Smooth muscle cell (in vitro differentiated cells): ENCODE data around the gene TBX2. TPM values are rescaled to one million over a fixed set of nuclear protein-coding genes. Genes with fewer than 3 reads are reported as not detected.

Experiments used
- DNase-seq: peaks from one replicate; lab custom pipeline; 2025; ENCODE audit not compliant: unreplicated experiment; lab: John Stamatoyannopoulos, UW
- H2AFZ ChIP-seq: fragments of 200-600 bp; sonication (generic); 2 replicates; pipeline ENCODE4 v1.6.0; 2016; ENCODE audit warnings: antibody characterized with exemption, low read depth, mild to moderate bottlenecking
- H3F3A ChIP-seq: fragments of 200-600 bp; sonication (generic); 2 replicates; pipeline ENCODE4 v1.6.0; 2017; ENCODE audit warnings: antibody characterized with exemption, low read depth
- H3K27ac ChIP-seq: fragments of 200-600 bp; sonication (generic); 2 replicates; pipeline ENCODE4 v1.5.1; 2016; ENCODE audit warnings: low read depth, mild to moderate bottlenecking
- H3K27me3 ChIP-seq: fragments of 200-600 bp; sonication (generic); 2 replicates; pipeline ENCODE4 v1.6.1; 2016; ENCODE audit warnings: low read depth, mild to moderate bottlenecking
- H3K36me3 ChIP-seq: fragments of 200-600 bp; sonication (generic); 2 replicates; pipeline ENCODE4 v1.5.1; 2016; ENCODE audit warnings: low read depth
- H3K4me1 ChIP-seq: fragments of 200-600 bp; sonication (generic); 2 replicates; pipeline ENCODE4 v1.5.1; 2016; ENCODE audit warnings: low read depth
- H3K4me2 ChIP-seq: fragments of 200-600 bp; sonication (generic); 2 replicates; pipeline ENCODE4 v1.6.0; 2016; ENCODE audit warnings: mild to moderate bottlenecking
- H3K4me3 ChIP-seq: fragments of 200-600 bp; sonication (generic); 2 replicates; pipeline ENCODE4 v1.5.1; 2016; ENCODE audit warnings: mild to moderate bottlenecking
- H3K79me2 ChIP-seq: fragments of 200-600 bp; sonication (generic); 2 replicates; pipeline ENCODE4 v1.6.0; 2016; ENCODE audit warnings: low read depth, mild to moderate bottlenecking
- H3K9ac ChIP-seq: fragments of 200-600 bp; sonication (generic); 2 replicates; pipeline ENCODE4 v1.6.0; 2016; ENCODE audit warnings: low read depth
- H3K9me3 ChIP-seq: fragments of 200-600 bp; sonication (generic); replicated peaks from 2 replicates; pipeline ENCODE4 v1.5.1; 2016; ENCODE audit warnings: low read depth
- H4K20me1 ChIP-seq: fragments of 200-600 bp; sonication (generic); 2 replicates; pipeline ENCODE4 v1.6.0; 2016; ENCODE audit warnings: low read depth
- WGBS: methylation state at CpG from one replicate; pipeline ENCODE4 v1.1.7; 2016; ENCODE audit warnings: low lambda C conversion rate; 5-methylcytosine and 5-hydroxymethylcytosine counted together
- polyA plus RNA-seq: library from polyadenylated mRNA; unstranded; fragments of >200 nt; fragmentation: Nextera tagmentation; extraction: Ambion mirVana; gene quantifications from 2 replicates; pipeline ENCODE4 v1.2.1, GENCODE V29; 2016
- total RNA-seq: library from RNA; depleted of rRNA; stranded (reverse); fragments of >200 nt; gene quantifications from 2 replicates; pipeline ENCODE4 v1.2.3, GENCODE V29; 2014
- TF ChIP-seq, protein P1 (sequence below): fragments of 200-600 bp; sonication (generic); IDR thresholded peaks from 2 replicates; pipeline ENCODE4 v1.5.1; 2017; ENCODE audit warnings: borderline replicate concordance, mild to moderate bottlenecking, antibody characterized with exemption; ENCODE audit not compliant: insufficient read depth, poor library complexity, severe bottlenecking

The TBX2 gene
- total and polyA plus RNA-seq, 2 experiments from 2014 or later = 46.7 to 146 TPM

DNA sequence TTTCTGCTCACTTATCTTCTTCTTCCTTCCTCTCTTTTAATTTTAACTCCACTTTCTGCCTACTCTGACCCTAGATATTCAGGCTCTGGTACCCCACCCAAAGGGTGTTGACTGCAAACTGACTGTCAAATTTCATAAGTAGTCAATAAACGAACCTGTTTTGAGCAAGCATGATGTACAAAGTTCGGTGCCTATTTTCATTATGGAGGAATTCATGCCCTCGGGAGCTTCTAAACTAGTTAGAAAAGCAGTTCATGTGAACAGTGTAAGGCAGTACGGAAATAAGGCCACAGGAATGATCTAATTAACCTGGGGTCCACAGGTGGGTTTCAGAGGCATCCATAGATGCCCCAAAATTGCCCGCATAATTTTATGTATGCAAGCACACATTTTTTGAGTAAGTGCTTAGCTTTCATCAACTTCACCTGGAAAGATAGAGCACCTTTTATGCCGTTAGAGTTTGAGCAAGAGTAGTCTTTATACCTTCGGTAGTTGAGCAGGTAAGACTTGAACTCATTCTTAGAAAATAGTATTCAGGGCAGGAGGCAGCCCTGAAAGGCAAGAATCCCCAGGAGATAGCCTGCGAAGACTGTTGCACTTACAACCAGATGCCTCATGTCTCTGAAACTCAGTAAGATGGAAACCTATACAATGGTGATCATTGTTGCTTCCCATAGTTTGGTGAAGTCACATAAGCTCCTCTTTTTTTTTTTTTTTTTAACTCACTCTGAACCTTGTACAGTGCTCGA lies 36.6 kb upstream of the TBX2 start:
- H3K9ac ChIP-seq = no peak overlapping the region
- H3K4me2 ChIP-seq = no peak overlapping the region
- no peak overlapping the region for H3K27ac ChIP-seq
- no peak overlapping the region for H3K4me3 ChIP-seq
- H3K27me3 ChIP-seq = no peaks in the 10 kb centered on the region
- H3F3A ChIP-seq = no peaks in the 10 kb centered on the region
- peaks cover 7% of the 10 kb centered on the region for H3K4me1 ChIP-seq
- no peaks in the 10 kb centered on the region for H3K79me2 ChIP-seq
- no peak for DNase-seq
- no peaks in the 10 kb centered on the region for H3K36me3 ChIP-seq
- no peak overlapping the region for H2AFZ ChIP-seq
- WGBS = 85% methylated on average over 9 of the region's 9 CpGs
- H4K20me1 ChIP-seq = no peaks in the 10 kb centered on the region
- TF ChIP-seq, protein P1, sequence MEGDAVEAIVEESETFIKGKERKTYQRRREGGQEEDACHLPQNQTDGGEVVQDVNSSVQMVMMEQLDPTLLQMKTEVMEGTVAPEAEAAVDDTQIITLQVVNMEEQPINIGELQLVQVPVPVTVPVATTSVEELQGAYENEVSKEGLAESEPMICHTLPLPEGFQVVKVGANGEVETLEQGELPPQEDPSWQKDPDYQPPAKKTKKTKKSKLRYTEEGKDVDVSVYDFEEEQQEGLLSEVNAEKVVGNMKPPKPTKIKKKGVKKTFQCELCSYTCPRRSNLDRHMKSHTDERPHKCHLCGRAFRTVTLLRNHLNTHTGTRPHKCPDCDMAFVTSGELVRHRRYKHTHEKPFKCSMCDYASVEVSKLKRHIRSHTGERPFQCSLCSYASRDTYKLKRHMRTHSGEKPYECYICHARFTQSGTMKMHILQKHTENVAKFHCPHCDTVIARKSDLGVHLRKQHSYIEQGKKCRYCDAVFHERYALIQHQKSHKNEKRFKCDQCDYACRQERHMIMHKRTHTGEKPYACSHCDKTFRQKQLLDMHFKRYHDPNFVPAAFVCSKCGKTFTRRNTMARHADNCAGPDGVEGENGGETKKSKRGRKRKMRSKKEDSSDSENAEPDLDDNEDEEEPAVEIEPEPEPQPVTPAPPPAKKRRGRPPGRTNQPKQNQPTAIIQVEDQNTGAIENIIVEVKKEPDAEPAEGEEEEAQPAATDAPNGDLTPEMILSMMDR = no peak
- no peaks in the 10 kb centered on the region for H3K9me3 ChIP-seq

DNA sequence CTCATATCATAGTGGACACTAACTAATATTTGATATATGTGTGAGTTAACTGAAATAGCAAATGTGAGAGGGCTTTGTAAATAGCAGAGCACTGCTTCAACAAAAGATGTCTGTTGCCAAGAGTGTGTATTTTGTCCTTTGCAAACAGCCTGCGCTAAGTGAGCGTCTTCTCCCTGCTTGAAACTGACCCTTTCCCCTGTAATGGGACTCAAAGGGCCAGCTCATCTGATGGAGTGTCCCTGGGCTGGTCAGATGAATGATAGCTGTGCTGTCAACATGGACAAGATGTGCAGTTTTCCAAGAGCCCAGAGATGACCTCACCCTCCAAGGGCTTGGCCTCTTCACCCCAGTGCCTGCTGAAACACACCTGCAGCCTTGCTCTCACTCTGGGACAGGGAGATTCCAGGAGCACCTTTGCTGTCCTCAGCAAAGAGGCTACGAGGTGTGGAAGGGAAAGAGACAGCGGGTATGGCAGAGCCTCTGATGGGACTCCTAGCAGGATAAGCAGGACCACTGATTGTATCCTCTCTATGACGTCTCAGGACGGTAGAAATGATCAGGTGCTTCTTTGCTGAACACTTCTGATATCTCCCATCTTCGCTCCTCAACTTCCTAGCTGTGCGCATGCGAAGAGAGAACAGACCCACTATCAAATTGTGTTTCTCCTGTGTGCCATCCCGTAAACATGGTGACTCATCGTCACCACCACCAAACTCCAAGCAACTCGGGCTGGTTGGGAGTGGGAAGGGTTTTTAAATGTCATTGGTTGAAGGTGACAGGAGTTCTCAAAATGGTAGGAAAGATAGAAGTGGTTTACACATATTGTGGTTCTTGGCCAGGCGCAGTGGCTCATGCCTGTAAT lies 35.8 kb upstream of the TBX2 start:
- no peaks in the 10 kb centered on the region for H3K27me3 ChIP-seq
- H3K27ac ChIP-seq = no peak overlapping the region
- H2AFZ ChIP-seq = no peak overlapping the region
- no peaks in the 10 kb centered on the region for H4K20me1 ChIP-seq
- TF ChIP-seq, protein P1 = no peak
- no peak overlapping the region for H3K4me3 ChIP-seq
- H3K9ac ChIP-seq = no peak overlapping the region
- no peaks in the 10 kb centered on the region for H3K9me3 ChIP-seq
- WGBS = 80% methylated on average over 13 of the region's 13 CpGs
- DNase-seq = no peak
- no peaks in the 10 kb centered on the region for H3K79me2 ChIP-seq
- H3F3A ChIP-seq = no peaks in the 10 kb centered on the region
- peaks cover 13% of the 10 kb centered on the region for H3K4me1 ChIP-seq
- no peak overlapping the region for H3K4me2 ChIP-seq
- no peaks in the 10 kb centered on the region for H3K36me3 ChIP-seq

DNA sequence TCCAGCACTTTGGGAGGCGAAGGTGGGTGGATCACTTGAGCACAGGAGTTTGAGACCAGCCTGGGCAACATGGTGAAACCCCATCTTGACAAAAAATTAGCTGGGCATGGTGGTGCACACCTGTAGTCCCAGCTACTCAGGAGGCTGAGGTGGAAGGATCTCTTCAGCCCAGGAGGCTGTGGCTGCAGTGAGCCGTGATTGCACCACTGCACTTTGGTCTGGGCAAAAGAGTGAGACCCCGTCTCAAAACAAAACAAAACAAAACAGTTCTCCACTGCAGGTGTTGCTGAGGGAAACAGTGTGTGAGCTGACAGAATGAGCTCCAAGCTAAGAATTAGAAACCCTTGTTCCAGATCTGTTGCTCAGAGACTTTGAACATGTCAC lies 35.2 kb upstream of the TBX2 start:
- H2AFZ ChIP-seq = no peak overlapping the region
- DNase-seq = no peak

More for the DNA sequence above, 35.2 kb upstream of the TBX2 start:
- TF ChIP-seq, protein P1 = no peak
- H3K4me3 ChIP-seq = no peak overlapping the region
- H3K27ac ChIP-seq = no peak overlapping the region
- no peaks in the 10 kb centered on the region for H3K79me2 ChIP-seq
- 98% methylated on average over 3 of the region's 3 CpGs for WGBS
- no peak overlapping the region for H3K4me2 ChIP-seq
- no peaks in the 10 kb centered on the region for H3K36me3 ChIP-seq
- H3K27me3 ChIP-seq = no peaks in the 10 kb centered on the region
- H3F3A ChIP-seq = no peaks in the 10 kb centered on the region
- no peaks in the 10 kb centered on the region for H4K20me1 ChIP-seq
- H3K9ac ChIP-seq = no peak overlapping the region
- H3K9me3 ChIP-seq = no peaks in the 10 kb centered on the region
- peaks cover 17% of the 10 kb centered on the region for H3K4me1 ChIP-seq
